ENCODE results near the gene TLR9. TPM values are rescaled to one million over a fixed set of nuclear protein-coding genes. Genes with fewer than 3 reads are reported as not detected.
A peak's percentile ranks its signal among the peaks of the same experiment; 100 is the strongest.

Gene TLR9
- total and polyA plus RNA-seq, 8 donors = 0.21 to 1.5 (median 0.41) TPM; not detected in 1

DNA sequence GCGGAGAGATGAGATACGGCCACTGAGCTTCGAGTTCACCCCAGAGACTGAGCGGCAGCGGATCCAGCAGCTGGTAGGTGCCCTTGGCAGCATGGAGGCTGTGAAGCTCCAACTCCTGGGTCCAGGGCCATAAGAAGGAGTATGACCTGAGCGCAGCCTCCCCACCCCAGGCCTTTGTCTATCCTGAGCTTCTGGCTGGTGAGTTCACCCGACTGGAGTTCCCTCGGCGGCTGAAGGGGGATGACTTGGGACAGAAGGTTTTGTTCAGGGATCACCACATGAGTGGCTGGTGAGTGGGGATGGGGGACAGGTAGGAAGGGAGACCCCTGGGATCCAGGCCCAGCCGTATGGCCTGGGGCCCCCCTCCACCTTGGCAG lies 22.7 kb upstream of the TLR9 start:
- Histone ChIP-seq H3K4me1 (peaks cover 5 to 70% of the 10 kb centered on the region in 2 donors), H3K27ac (peak overlapping the region in 1 of 2 donors; percentile 95), H3K9me3 (no peaks in the 10 kb centered on the region), H3K4me3 (no peak overlapping the region), H3K27me3 (no peaks in the 10 kb centered on the region), H3K36me3 (peaks cover 0 to 53% of the 10 kb centered on the region in 2 donors)
- DNase-seq = no peak
- no peak for TF ChIP-seq CTCF (IDR thresholded peaks at IDR 0.05)
- intact Hi-C loops (cut with DNase I) = no loop called here
- ATAC-seq = no peak

DNA sequence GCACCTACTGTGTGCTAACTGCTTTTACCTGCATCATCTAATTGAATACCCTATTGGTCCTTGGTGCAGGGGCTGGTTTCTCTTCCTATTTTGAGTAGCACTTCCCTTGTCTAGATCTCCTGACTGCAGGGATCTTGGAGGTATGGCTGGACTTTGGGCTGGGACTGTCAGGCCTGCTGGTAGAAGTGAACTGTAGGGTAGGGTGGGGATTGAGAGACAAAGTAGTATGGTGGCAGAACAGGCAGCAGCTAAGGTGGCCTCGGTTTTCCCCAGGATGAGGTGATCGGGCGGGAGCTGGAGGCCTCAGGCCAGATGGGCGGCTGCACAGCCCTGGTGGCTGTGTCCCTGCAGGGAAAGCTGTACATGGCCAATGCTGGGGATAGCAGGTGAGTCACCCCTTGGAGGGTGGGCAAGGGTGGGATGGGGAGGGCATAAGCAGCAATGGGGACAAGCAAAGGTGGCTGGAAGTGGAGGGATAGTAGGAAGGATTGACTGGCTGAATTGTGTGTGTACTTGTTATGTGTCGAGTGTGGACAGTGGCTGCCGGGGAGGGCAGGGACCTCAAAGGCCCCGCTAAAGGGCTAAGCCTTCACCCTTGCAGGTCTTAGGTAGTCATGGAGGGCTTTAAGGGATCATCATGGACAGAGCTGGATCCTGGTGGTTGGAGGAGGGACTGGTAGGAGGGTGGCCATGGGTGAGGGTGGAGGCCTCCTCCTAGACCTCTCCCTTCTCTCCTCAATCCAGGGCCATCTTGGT lies 22.1 kb upstream of the TLR9 start:
- Histone ChIP-seq H3K27ac (peak overlapping the region; percentile 24 to 95), H3K9me3 (no peaks in the 10 kb centered on the region), H3K27me3 (no peaks in the 10 kb centered on the region), H3K4me3 (peak overlapping the region in 1 of 2 donors; percentile 66), H3K4me1 (peaks cover 5 to 65% of the 10 kb centered on the region in 2 donors), H3K36me3 (peaks cover 0 to 48% of the 10 kb centered on the region in 2 donors)
- DNase-seq = no peak
- no peak for TF ChIP-seq CTCF (IDR thresholded peaks at IDR 0.05)
- no peak for ATAC-seq
- intact Hi-C loops (cut with DNase I) = no loop called here

DNA sequence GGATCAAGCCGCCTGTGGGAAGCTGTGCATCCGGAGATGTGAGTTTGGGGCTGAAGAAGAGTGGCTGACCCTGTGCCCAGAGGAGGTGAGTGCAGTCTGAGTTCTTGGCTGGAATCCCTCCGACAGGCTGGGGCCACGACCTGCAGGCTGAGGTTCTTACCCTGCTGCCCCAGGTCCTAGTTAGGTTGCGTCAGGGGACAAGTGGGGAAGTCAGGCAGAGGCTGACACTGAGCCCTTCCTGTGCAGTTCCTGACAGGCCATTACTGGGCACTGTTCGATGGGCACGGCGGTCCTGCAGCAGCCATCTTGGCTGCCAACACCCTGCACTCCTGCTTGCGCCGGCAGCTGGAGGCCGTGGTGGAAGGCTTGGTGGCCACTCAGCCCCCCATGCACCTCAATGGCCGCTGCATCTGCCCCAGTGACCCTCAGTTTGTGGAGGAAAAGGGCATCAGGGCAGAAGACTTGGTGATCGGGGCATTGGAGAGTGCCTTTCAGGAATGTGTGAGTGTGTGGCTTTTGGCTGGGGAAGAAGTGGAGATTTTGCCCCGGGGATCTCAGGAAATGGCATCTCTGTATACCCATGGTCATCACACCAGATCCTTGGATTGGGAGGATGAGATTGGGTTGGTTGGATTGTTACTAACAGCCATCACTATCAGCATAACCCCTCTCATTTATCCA lies 21.4 kb upstream of the TLR9 start:
- peak; percentile 4 for ATAC-seq
- Histone ChIP-seq H3K27me3 (no peaks in the 10 kb centered on the region), H3K9me3 (no peaks in the 10 kb centered on the region), H3K27ac (peak overlapping the region; percentile 81 to 95), H3K36me3 (peaks cover 0 to 42% of the 10 kb centered on the region in 2 donors), H3K4me3 (peak overlapping the region; percentile 58 to 66), H3K4me1 (peaks cover 5 to 63% of the 10 kb centered on the region in 2 donors)
- DNase-seq = peak in 2 of 4 donors; percentile 61 to 88
- intact Hi-C loops (cut with DNase I) = no loop called here
- no peak for TF ChIP-seq CTCF (IDR thresholded peaks at IDR 0.05)

GRCh38 chr3:52246264-52246620 lies 20.8 kb upstream of the TLR9 start:
- Histone ChIP-seq H3K4me1 (peaks cover 5 to 63% of the 10 kb centered on the region in 2 donors), H3K27me3 (no peaks in the 10 kb centered on the region), H3K27ac (peak overlapping the region; percentile 81 to 95), H3K9me3 (no peaks in the 10 kb centered on the region), H3K4me3 (peak overlapping the region; percentile 58 to 66), H3K36me3 (peaks cover 0 to 36% of the 10 kb centered on the region in 2 donors)
- DNase-seq (no peak), ATAC-seq (no peak)
- intact Hi-C loops (cut with DNase I) = no loop called here
- TF ChIP-seq CTCF (IDR thresholded peaks at IDR 0.05) = no peak
